ENCODE data around the gene DEFB131B.
A peak's percentile ranks its signal among the peaks of the same experiment; 100 is the strongest.
"Not testable (repeated sequence)": the region's sequence is repeated elsewhere in the genome, so short reads cannot be mapped to it uniquely, and the experiment has no call there.

The DEFB131B gene

GRCh38 chr11:71911986-71912340 lies 33.7 kb downstream of the DEFB131B start:
- DNase-seq: not testable (repeated sequence)

- no peak for DNase-seq
Observed at GRCh38 chr11:71913756-71914526, 35.7 kb downstream of the DEFB131B start.

GRCh38 chr11:71914617-71915189 lies 36.5 kb downstream of the DEFB131B start:
- DNase-seq: no peak

- DNase-seq: no peak
Observed at GRCh38 chr11:71917646-71918140, 39.4 kb downstream of the DEFB131B start.

- DNase-seq: peak; percentile 85 to 98
Observed at GRCh38 chr11:71927820-71928736, 49.8 kb downstream of the DEFB131B start, which contains the start of gene XNDC1N. Gene XNDC1N (minus strand): TSS chr11:71928594. CDS start chr11:71923353, 5,241 bp downstream.

- peak; percentile 96 to 98 for DNase-seq
Observed at GRCh38 chr11:71928737-71929443, 50.6 kb downstream of the DEFB131B start, which contains the start of gene RNF121. Gene RNF121 (plus strand): TSS chr11:71929046. CDS start chr11:71929062, 16 bp downstream.

GRCh38 chr11:71929491-71929890 lies 51.2 kb downstream of the DEFB131B start:
- no peak for DNase-seq

GRCh38 chr11:71930556-71931244 lies 52.4 kb downstream of the DEFB131B start:
- DNase-seq: no peak

GRCh38 chr11:71931245-71931602 lies 53.0 kb downstream of the DEFB131B start:
- no peak for DNase-seq

- no peak for DNase-seq
Observed at GRCh38 chr11:71933141-71933933, 55.1 kb downstream of the DEFB131B start.
